Inferior parietal cortex (tissue), 1 donor: Measurements from ENCODE around the gene MMAB.

Source experiments
- DNase-seq: peaks from one replicate; pipeline ENCODE4 v3.0.0-alpha.2; 2016; ENCODE audit errors: extremely low spot score

Gene MMAB

DNA sequence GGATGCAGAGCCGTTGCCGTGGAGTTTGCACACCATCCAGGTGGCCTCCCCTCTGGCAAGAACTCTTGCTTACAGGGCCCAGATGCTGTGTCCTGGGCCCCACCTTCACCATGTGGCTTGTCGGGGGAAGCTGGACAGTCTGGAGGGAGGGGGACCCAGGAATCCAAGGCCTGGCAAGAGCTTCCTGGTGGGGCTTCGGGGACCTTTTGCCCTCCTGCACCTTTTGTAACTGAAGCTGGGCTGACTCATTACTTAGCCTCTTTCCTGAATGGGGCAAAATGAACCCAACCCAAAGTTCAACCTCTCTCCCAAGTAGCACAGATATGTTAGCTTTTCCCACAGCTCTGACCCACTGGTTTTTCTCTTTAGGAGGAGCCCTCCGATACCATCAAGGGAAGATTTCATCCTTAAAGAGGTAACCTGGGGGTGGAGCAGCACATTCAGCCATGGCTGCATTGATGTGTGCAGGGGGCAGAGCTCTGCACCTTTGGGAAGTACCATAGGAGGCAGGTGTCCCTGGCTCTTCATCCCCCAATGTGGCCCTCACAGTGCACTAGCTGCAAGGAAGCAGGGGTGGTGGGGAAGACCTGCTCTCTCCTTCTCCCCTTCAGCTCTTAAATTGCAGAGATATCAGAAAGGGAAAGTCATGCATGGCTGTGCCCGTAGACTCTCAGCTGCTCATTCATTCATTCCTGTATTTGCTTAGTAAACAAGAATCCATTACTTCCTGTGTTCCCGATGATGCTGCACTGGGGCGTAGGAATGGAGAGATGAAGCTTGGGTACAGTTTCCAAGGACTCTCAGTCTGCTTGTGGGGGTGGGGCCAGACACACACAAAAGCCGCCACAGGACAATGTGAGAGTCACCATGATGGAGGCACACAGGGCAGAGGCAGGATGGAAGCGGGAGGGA is 13.3 kb upstream of the MMAB start:
- DNase-seq: no peak

DNA sequence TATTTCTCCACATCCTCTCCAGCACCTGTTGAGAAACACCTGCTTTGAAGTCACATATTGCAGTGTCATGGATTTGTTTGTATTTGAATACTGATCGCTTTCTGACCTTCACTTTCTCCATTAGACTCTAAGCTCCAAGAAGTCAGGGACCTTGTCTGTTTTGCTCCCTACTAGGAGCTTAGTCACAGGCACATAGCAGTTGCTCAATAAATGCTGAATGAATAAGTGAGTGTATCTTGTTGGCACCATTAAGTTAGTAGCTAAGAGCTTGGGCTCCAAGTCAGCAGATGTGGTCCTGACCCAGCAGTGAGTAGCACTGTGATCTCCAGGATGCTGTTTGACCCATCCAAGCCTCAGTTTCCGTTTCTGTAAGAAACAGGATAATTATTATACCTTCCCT is 10.4 kb upstream of the MMAB start:
- no peak for DNase-seq

DNA sequence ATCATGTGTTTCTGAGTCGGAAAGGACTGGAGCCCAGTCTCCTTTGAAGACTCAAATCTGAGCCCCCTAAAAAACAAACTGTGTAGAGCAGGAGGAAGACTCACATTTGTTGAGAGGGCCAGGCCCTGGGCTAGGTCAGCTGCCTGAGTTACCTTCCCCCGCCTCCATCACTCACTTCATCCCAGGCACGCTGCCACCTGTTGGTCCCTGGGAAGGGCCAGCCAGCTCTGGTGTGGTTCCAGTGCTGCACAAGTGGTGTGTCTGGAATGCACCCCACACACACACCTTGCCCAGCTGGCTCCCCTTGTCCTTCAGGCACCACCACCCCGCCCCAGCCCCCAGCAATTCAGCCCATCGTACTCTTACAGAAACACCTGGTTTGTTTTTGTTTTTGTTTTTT is 9.3 kb upstream of the MMAB start:
- no peak for DNase-seq

DNA sequence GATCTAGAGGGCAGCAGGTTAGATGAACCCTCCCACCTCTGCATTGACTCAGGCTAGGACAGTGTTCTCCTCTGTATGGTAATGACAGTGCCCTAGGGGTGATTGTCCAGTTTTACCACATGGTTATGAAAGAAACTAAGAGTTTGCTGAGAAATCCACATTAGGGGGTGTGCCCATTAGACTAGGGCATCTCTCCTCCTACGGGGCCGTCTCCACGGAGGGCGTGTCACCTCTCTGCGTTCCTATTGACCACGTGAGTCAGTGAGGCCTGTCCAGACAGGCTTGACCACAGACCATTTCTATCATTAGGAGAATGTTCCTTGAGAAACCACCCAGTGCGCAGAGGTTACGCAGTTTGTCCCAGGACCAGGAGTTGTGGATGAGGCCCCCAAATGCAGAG is 8.6 kb upstream of the MMAB start:
- DNase-seq: no peak

DNA sequence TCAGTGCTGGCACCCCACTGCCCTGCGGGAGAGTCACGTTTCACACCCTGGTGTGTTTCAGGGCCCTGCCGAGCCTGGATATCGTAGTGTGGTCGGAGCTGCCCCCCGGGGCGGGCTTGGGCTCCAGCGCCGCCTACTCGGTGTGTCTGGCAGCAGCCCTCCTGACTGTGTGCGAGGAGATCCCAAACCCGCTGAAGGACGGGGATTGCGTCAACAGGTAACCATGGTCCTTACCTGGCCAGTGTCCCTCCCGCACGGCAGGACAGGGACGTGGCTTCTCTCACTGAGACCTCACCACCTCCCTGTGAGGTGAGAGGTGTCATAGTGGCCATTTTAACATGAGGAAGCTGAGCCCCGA is 8.0 kb upstream of the MMAB start:
- no peak for DNase-seq

DNA sequence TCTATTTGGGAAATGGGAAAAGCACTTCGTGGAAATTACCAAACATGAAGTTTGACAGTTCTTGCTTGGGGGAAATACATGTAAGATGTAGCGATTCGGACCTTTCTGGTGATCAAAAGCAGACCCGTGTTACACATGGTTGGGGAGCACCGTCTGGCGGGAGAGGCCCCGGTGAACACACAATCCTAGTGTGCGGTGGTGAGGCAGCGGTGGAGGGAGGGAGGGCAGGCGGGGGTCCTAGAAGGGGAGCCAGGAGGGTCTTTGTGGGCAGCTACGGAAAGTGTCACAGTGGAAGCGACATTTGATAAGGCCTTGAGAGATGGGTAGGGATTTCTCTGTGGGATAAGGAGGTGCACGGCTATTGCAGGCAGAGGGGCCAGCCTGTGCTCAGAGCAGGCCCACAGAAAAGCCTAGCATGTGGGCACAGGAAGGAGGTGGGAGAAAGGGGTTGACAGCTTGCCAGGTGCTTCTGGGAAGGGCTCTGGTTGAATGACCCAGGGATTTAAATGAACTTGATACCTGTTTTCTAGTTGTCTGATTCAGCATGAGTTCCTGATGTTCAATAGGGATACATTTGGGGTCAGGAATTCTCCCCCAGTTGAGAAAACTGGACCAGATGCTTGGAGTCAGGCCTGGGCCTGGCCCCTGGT is 7.5 kb upstream of the MMAB start:
- no peak for DNase-seq

DNA sequence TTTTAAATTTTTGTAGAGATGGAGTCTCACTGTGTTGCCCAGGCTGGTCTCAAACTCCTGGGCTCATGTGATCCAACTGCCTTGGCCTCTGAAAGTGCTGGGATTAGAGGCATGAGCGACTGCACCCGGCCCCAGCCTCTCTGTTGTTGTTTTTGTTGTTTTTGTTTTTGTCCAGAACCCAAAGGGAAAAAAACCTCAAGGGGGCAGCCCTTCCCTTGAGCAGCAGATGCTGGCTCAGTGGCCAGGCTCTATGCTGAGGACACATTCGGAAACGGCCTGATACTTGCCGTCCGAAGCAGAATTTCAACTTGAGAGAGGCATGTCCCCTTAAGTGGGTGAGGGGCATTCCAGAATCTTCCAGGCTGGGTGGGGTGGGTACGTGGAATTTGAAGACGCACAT is 7.0 kb upstream of the MMAB start:
- DNase-seq: no peak

DNA sequence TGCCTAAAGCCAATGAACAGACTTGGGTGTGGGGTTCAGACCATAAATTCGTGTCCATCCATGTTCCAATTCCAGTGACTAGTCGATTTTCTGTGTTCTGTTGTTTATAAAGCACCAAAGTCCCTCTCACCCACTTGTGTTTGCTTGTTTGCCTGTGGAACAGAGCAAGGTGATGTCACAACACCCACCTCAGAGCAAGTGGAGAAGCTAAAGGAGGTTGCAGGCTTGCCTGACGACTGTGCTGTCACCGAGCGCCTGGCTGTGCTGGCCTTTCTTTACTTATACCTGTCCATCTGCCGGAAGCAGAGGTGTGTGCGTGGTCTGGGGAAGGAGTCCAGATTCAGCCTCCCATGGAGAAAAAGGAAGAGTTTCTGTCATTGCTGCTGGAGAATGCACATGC is 6.3 kb upstream of the MMAB start:
- no peak for DNase-seq

DNA sequence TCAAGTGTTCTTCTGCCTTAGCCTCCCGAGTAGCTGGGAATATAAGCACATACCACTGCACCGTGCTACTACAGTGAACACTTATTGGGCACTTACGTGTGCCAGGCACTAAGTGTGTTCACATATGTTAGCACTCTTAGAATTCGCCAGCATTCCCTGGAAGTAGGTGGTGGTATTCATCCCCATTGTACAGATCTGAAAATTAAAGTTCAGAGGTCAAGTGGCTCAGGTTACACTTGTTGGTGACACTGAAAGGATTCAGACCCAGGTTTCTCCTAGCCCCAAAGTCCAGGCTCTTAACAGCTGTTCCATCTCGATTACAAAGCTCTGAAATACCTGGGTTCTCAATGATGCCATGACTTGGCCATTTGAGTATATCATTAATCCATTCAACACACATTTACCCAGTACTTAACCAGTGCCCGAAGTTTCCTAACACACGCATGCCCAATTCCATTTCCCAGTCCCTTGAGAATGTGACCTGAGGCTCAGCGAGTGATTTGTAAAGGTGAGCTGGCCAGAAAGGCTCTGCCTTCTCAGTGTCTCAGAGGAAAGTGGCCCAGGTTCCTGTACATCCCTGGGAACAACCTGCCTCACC is 5.1 kb upstream of the MMAB start:
- DNase-seq: no peak

DNA sequence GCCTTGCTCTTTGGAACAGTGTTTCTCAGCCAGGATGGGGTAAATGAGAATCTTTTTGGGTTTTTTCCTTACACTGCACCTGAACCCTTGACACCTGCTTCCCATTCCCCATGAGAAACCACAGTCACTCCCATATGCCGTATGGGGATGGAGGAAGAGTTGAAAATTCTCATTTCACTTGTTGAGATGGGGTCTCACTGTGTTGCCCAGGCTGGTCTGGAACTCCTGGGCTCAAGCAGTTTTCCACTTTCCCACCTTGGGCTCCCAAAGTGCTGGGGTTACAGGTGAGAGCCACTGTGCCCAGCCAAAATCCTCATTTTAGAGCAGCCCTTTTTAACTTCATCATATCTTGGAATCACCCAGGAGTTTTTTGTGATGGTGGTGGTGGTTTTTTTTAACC is 4.0 kb upstream of the MMAB start:
- no peak for DNase-seq

DNA sequence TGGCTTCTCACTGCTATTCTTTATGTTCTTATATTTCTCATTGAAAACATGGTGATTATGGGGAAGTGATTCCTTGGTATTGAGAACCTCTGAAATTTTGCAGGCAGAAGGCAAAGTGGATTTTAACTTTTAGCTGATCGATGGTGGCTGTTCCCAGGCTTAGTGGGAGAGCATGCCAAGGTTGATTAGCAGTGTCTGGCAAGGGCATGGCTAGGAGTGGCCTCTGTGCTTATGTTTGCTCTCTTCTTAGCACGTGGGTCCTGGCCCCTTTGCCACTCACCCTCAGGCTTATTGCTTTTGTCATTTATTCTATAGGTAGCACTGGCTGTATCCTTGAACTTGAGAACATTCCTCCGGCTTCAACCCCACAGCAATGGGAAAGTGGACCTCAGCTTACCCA is 2.4 kb upstream of the MMAB start:
- no peak for DNase-seq

DNA sequence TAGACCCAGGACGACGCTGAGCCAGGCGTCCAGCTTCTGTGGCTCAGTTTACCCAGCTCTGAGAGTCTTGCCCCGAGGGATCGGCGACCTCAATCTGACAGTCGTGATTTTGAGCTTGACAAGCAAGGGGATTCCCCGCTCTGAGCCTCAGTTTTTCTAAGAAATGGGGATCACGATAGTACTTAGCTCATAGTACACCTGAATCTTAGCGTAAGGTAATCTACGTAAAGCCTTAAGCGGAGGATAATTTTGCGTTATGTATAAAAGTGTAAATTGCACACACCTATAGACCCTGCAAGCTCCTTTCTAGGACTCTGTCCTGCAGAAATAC is 575 bp upstream of the MMAB start:
- no peak for DNase-seq

DNA sequence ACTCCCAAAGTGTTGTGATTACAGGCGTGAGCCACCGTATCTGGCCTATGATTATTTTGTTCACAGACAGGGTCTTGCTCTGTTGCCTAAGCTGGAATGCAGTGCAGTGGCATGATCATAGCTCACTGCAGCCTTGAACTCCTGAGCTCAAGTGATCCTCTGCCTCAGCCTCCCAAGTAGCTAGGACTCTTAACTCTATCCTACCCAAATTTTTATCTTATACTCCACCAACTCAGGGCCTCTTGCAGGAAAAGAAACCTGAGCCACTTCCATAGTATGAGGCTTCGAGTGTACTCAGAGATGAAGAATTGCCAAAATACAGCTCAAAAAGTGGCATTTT is 828 bp downstream of the MMAB start:
- DNase-seq: no peak

DNA sequence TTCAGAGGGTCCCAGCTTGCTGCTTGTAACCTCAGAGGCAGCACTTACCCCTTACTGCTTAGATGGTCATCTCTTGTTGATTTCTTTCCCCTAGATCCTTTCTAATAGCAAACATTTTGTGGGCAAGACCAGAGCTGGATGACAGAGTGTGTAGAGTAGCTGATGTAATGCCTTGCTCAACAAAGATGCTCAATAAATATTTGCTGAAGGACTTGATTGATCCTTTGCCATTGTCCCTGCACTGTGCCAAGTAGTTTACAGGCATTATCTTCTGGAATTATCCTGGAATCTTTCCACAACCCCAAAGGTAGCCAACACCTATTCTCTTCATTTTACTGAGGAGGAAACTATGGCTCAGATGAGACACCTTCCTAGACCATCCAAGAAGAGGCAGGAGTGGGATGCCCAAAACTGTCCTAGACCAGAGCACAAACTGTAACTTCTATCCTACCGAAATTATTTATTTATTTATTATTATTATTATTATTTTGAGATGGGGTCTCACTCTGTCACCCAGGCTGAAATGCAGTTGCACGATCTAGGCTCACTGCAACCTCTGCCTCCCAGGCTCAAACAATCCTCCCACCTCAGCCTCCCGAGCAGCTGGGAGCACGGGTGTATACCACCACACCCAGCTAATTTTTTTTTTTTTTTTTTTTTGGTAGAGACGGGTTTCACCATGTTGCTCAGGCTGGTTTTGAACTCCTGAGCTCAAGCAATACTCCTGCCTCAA is 1.4 kb downstream of the MMAB start:
- no peak for DNase-seq

DNA sequence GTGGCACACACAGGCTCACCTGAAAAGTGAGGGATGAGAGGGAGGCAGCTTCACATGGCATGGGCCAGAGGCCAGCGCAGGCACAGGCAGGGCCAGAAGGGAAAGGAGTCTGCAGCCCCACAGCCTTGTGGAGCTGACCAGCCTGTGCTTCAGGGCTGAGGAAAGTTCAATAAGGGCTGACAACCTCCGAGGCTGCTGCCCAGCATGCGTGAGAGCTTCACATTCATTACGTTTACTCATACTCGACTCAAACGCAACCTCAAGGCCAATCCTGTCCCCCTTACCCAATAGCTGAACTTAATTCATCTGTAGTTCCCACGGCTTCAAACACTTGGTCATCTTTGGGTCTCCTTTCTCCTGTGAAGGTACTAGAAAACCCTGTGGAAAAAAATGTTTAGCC is 4.8 kb downstream of the MMAB start:
- no peak for DNase-seq

DNA sequence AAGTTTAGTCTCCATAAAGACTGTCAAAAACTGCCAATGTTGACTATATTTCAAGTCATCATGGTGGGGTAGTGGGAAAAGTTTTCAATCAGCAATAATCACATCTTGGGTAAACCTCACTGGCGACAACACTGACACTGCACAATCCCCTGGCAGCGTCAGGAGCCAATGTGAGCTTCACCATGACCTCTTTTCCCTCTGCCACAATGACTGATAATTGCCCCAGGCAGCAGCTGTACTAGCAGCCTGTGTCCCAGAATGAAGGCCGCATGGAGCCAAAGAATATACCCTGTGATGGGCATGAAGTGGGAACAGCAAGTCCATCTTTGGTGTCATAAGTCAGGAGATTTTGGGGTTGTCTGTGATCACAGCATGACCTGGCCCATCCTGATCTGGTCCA is 5.3 kb downstream of the MMAB start:
- DNase-seq: no peak

DNA sequence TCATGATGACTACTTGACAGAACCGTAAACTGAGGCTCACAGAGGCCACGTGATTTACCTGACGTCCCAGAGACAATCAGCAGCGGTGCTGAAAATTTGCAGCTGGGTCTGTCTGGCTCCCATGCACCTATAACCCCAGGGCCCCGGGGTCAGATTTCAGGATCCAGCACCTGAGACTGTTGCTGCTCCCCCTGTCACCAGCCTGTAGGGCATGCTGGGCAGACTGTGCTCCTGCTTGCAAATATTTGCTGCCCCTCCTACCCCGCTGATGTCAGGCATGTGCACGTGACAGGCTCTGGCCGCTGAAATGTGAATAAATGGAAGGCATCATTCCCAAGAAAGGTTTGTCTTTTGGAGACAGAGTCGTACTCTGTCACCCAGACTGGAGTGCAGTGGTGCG is 6.0 kb downstream of the MMAB start:
- no peak for DNase-seq

DNA sequence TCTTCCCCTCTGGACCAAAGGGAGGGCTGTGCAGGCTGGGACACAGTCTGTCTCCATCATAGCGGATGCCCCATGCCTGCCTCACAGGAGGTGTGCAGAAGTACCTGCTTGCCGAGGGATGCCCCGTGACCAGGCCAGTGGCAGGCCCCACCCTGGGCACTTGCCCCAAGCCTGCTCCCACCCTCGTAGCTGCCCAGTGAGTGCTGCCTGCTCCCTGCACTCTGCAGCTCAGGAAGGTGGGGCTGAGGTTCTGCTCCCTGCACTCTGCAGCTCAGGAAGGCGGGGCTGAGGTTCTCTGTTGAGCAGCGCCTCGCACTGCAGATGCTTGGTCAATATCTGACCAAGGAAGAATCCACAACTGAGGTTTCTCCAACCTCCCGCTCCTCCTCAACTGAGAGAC is 6.9 kb downstream of the MMAB start:
- no peak for DNase-seq

DNA sequence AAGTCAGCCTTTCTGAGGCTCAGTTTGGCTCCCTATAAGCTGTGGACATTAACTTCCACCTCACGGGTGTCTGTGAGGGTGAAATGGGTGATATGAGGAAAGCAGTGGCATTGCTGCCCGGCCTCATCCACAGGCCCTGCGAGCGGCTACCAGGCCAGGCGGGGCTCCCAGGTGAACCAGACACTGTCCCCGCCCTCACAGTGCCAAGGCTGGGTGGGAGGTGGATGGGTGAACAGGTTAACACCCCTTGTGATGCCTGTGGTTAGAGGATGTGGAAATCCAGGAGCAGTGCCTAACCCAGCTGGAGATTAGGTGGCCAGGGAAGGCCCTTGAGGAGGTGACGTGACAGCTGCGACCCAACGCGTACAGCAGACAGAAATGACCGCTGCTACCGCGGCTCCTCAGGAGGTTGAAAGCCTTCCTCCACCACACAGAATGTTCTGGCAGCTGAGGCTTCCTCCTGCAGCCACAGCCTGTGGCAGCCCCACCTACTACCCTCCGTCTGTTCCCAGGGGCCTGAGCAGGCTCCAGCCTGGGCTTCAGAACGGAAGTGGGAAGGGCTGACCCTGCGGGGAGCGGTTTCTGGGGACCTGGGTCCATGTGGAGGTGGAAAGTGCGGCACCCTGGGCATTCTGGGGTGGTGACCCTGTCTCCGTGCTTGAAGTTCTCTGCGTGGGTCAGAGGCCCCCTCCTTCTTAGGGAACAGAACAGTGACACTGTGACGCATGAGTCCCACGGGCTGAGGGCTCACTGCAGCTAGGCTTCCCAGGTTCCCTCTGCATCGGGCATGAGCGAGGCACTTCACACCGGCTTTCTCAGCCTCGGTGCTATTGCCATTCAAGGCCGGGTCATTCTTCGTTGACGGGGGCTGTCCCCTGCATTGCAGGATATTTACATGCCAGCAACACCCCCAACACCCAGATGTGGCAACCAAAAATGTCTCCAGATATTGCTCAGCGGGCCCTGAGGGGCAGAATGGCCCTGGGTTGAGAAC is 9.7 kb downstream of the MMAB start:
- no peak for DNase-seq

DNA sequence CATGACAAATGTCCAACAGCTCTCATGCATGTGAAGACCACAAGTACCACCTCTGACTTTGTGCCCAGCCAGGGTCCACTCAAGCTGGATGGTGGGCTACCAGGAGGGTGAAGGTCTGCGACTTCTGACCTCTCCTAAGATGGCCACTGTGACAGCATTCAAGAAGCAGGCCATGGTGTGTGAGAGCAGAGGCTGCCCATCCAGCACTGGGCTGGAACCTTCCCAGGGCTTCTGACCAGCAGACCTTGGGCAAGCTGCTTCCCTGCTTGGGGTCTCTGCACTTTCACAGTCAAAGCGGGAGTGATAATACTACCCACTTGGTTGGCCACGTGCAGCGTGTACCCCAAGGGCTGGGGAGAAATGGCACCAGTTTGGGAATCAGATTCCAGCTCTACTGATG is 10.4 kb downstream of the MMAB start:
- no peak for DNase-seq

DNA sequence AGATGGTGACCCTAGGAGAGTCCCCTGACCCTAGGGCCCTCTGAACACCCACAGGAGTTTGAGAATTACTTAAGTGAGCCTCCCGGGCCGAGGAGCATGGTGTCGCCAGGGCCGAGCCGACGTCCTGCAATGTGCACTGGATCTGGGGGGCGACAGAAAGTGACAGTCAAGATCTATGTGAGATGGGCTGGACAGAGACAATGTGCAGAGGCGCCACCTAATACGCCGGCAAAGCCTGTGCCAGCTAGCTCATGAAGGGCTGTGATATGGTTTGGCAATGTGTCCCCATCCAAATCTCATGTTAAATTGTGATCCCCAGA is 11.6 kb downstream of the MMAB start:
- DNase-seq: no peak
